WERI-Rb-1 (cell line): ENCODE results near the gene AMH.

Experiments used
- DNase-seq: peaks from one replicate; pipeline ENCODE4 v3.0.0-alpha.2; 2020
- H3K27ac ChIP-seq: fragments of 250-450 bp; sonication (Bioruptor Pico); 2 replicates; pipeline ENCODE4 v1.5.1; 2020; ENCODE audit warnings: mild to moderate bottlenecking, moderate library complexity
- H3K27me3 ChIP-seq: fragments of 250-450 bp; sonication (Bioruptor Pico); 2 replicates; pipeline ENCODE4 v1.5.1; 2021; ENCODE audit warnings: mild to moderate bottlenecking, low read depth, moderate library complexity; ENCODE audit not compliant: insufficient read depth, severe bottlenecking
- H3K36me3 ChIP-seq: fragments of 250-450 bp; sonication (Bioruptor Pico); 2 replicates; pipeline ENCODE4 v1.5.1; 2020; ENCODE audit warnings: mild to moderate bottlenecking, moderate library complexity
- H3K4me3 ChIP-seq: 2 replicates; pipeline ENCODE4 v1.5.1; 2011; ENCODE audit warnings: low read depth, mild to moderate bottlenecking, control low read depth, low read length
- H3K9me3 ChIP-seq: fragments of 250-450 bp; sonication (Bioruptor Pico); 2 replicates; pipeline ENCODE4 v1.5.1; 2021; ENCODE audit warnings: mild to moderate bottlenecking, moderate library complexity; ENCODE audit not compliant: severe bottlenecking
- CTCF ChIP-seq: IDR thresholded peaks from 2 replicates; pipeline ENCODE4 v1.5.1; 2011; ENCODE audit warnings: low read depth, mild to moderate bottlenecking, control low read depth, inconsistent platforms, low read length

The AMH gene

DNA sequence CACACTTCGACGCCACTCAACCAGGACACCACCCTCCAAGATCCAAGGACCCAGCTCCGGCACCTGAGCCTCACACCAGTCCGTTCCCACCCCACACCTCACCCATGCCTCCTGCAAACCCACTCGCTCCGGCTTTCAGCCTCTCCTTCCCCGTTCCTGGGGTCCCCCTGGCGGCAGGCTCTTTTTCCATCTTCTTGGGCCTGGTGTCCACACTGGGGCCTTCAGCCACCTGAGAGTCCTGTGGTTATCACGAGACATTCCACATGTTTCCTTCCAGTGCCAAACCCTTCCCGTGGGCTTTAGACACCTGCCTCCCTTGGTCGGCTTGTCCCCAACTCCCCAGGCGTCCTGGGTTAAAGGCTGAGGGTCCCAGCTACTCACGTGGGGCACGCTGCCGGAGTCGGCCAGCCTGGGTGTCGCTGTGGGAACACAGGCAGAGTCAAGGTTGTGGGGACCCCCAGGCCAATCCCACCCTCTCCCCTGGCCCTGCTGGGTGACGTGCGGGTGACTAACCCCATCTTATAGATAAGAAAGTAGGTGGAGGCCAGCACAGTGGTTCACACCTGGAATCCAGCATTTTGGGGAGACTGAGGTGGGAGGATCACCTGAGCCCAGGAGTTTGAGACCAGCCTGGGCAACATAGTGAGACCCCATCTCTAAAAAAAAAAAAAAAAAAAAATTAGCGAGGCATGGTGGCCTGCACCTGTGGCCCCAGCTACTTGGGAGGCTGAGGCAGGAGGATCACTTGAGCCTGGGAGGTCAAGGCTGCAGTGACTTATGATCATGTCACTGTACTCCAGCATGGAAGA, 5.1 kb downstream of the AMH start:
- Histone ChIP-seq H3K27ac (no peak overlapping the region), H3K4me3 (no peak overlapping the region), H3K9me3 (no peaks in the 10 kb centered on the region), H3K36me3 (peaks cover 21% of the 10 kb centered on the region), H3K27me3 (no peaks in the 10 kb centered on the region)
- DNase-seq = no peak
- TF ChIP-seq CTCF = no peak

DNA sequence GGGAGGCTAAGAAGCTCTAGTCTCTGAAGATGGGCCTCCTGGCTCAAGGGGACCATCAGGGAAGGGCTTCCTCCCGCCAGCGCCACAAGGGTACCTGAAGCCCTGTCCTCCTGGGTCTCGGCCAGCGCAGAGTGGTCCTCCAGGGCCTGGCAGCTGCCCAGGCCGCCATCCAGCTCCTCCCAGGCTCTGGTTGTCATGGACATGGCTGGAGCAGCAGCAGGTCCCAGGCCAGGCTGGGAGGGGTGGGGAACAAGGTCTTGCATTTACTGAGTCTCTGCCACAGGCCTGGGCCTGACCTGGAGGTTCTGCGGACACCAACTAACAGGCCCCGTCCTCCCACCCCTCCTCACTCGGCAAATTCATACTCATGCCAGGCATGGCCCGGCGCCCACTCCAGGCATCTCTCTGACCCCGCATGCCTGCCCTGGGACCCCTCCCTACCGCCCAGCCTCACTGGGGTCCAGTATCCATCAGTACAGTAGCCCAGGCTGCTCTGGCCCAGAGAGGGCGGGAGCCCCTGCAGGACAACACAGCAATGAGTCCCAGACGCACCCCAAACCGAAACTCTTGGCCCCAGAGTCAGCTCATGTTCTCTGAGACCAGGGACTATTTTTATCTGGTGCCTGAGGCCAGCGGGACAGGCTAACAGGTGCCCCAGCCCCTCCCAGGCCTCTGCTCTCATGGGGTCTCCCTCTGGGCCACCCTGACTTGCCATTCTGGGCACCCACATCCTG, 6.2 kb downstream of the AMH start:
- peaks cover 11% of the 10 kb centered on the region for H3K36me3 ChIP-seq
- no peak overlapping the region for H3K4me3 ChIP-seq
- no peak overlapping the region for H3K27ac ChIP-seq
- no peaks in the 10 kb centered on the region for H3K9me3 ChIP-seq
- no peak for DNase-seq
- no peak for TF ChIP-seq CTCF
- H3K27me3 ChIP-seq = no peaks in the 10 kb centered on the region

DNA sequence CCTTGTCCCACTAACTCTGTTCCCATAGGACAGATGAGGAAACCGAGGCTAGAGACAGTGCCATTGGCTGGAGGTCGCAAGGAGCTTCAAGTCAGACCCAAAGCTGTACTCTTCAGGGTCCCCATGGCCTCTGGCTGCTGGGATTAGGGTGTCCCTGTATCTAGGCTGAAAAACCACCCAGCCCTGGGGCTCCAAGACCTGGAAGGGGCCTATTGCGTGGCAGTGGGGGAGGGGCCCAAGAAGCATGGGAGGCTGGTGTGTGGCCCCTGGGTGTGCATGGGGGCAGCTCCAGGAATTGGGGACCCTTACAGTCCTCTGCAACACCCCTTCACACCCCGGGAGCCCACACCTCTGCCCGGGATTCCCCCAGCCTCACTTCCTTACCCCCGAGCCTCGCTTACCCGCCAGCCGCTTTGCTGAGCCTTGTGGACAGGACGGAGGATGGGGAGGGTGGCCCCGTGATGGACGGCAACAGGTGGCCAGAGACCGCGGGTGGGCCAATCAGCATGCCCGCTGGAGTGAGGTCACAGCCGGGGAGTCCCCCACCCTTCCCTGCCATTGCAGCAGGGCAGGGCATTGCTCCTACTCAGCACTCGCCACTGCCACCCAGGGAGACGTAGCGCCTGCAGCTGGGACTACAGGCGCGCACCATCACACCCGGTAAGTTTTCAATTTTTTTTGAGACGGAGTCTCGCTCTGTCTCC, 7.0 kb downstream of the AMH start, which contains the start of gene JSRP1:
Gene JSRP1 (minus strand): TSS at position 436 of the 704 bp plus-strand sequence. CDS start 1,103 bp downstream, outside the sequence.
- no peak for DNase-seq
- Histone ChIP-seq H3K4me3 (no peak within 1 kb of the TSS), H3K36me3 (peaks cover 6% of the 10 kb centered on the region), H3K27ac (no peak within 1 kb of the TSS), H3K27me3 (no peaks in the 10 kb centered on the region), H3K9me3 (no peaks in the 10 kb centered on the region)
- no peak for TF ChIP-seq CTCF

- TF ChIP-seq CTCF = no peak
Measured at GRCh38 chr19:2259336-2259735, 10.2 kb downstream of the AMH start.

DNA sequence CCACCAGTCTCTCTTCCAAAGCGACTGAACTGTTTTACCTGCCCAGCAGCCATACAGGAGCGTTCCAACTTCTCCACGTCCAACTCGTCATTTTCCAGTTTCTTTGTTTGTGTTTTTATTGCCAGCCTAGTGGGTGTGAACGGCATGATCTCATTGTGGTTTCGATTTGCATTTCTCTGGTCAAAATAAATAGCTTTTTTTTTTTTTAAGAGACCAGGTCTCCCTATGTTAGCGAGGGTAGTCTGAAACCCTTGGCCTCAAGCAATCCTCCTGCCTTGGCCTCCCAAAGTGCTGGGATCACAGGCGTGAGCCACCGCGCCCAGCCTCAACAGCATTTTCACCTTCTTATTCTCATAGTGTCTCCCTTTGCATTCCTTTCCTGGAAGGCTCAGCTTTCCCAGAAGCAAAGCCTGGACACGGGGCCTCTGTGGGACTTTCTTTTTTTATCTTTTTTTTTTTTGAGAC, 11.2 kb downstream of the AMH start:
- no peak for TF ChIP-seq CTCF
- no peaks in the 10 kb centered on the region for H3K27me3 ChIP-seq
- no peaks in the 10 kb centered on the region for H3K36me3 ChIP-seq
- no peaks in the 10 kb centered on the region for H3K9me3 ChIP-seq
- no peak for DNase-seq
- H3K27ac ChIP-seq = no peak overlapping the region
- no peak overlapping the region for H3K4me3 ChIP-seq

More at GRCh38 chr19:2259336-2259735, 10.2 kb downstream of the AMH start:
- H3K36me3 ChIP-seq = no peaks in the 10 kb centered on the region
- DNase-seq = no peak
- no peak overlapping the region for H3K27ac ChIP-seq
- H3K9me3 ChIP-seq = no peaks in the 10 kb centered on the region
- H3K4me3 ChIP-seq = no peak overlapping the region
- no peaks in the 10 kb centered on the region for H3K27me3 ChIP-seq
